GM19099 (cell line): ENCODE data around the gene NOL4L.

Experiments
- POLR2A ChIP-seq: IDR thresholded peaks from 3 replicates; pipeline ENCODE4 v1.6.1; 2011; ENCODE audit warnings: low read depth; ENCODE audit not compliant: insufficient read length; ENCODE audit errors: extremely low read depth

NOL4L gene, protein sequence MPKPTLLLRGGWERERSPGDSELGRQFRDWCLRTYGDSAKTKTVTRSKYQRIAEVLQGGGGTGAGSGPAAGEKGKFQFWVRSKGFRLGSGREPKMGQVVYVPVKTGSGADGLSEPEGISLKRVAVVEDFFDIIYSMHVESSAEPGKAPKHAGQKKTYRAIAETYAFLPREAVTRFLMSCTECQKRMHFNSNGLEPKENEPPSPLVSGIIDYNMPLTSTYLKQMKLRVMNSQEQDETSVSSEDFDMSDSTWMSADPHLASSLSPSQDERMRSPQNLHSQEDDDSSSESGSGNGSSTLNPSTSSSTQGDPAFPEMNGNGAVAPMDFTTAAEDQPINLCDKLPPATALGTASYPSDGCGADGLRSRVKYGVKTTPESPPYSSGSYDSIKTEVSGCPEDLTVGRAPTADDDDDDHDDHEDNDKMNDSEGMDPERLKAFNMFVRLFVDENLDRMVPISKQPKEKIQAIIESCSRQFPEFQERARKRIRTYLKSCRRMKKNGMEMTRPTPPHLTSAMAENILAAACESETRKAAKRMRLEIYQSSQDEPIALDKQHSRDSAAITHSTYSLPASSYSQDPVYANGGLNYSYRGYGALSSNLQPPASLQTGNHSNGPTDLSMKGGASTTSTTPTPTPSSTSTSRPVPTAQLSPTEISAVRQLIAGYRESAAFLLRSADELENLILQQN

GRCh38 chr20:32585011-32585585 lies at the start of gene NOL4L:
Gene NOL4L, minus strand, starts transcription at chr20:32585333. Its CDS starts 443 bp downstream, at chr20:32584890.
- TF ChIP-seq POLR2A = no peak

GRCh38 chr20:32634041-32634805 lies 49.1 kb upstream of the NOL4L start:
- no peak for TF ChIP-seq POLR2A

DNA sequence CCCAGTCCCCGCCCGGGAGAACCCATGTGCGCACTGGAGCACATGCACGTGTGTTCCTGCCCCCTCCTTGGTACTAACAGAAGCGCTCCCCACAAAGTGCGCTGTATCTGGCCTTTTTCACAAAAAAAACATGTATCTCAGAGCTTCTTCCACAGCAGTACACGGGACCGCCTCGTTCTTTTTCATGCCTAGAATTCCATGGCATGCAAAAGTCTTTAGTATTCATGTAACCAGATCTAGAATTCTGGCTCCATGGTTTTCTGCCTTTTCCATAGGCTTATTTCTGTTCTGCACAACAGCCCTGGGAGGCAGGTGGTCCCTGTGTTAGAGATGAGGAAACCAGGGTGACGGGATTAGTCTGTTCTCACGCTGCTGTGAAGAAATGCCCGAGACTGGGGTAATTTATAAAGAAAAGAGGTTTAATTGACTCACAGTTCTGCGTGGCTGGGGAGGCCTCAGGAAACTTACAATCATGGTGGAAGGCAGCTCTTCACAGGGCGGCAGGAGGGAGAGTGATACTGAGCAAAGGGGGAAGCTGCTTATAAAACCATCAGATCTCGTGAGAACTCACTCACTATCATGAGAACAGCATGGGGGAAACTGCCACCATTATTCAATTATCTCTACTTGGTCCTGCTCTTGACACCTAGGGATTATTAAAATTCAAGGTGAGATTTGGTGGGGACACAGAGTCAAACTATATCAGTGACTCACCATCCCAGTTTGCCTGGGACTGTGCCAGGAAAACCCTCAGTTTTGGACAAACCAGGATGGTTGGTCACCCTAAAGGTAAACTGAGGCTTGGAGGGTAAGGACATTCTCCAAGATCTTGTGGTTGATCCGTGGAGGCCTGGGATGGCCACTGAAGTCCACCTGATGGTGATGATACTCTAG lies 47.6 kb upstream of the NOL4L start:
- no peak for TF ChIP-seq POLR2A

DNA sequence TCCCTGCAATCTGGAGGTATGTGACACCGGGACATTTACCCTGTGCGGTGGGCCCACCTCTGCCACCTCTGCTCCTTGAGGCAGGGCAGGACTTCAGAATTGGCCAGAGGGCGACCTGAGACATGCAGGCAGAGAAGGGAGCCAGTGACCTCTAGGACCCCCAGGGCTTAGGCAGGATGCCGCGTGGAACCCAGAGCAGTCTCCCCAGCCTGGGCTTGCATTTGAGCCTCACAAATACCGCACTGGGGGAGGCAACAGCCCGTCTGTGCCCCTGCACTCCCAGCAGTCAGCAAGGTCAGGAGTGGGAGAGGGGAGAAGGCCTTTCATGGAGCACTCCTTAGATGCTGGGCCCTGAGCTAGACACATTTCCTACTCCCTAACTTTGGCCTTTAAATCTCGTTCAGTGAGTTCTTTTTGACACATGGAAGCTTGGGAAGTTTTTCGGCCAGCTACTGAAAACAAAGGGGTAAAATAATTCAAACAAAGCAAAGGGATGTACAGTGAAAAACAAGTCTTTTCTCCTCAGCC lies 46.9 kb upstream of the NOL4L start:
- no peak for TF ChIP-seq POLR2A

- no peak for TF ChIP-seq POLR2A
Measured at GRCh38 chr20:32629813-32630212, 44.7 kb upstream of the NOL4L start.

DNA sequence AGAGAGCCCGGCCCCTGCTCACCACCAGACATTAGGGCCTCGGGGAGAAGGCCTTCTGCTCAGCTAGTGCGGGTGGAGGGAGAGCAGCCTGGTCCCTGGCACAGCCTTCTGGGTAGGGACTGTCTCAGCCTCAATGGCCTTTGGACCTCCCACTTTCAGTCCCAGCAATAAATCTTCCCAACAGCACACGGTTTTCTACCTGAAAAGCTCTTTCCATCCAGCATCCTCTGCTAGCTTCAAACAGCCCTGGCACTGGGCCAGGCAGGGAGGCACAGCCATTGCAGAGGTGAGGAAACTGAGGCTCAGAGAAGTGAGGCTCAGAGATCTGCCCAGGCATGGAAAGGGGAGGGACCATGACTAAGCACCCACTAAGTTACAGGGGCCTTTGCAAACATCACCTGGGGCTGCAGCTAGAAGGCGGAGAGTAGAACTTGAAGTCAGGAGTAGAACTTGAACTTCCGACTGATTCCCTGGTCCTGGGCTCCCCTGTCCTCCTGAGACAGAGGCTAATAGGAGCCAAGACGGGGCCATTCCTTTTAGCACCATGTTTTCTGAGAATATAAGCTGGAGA lies 43.9 kb upstream of the NOL4L start:
- TF ChIP-seq POLR2A = no peak

GRCh38 chr20:32626859-32627636 lies 41.9 kb upstream of the NOL4L start:
- TF ChIP-seq POLR2A = no peak

DNA sequence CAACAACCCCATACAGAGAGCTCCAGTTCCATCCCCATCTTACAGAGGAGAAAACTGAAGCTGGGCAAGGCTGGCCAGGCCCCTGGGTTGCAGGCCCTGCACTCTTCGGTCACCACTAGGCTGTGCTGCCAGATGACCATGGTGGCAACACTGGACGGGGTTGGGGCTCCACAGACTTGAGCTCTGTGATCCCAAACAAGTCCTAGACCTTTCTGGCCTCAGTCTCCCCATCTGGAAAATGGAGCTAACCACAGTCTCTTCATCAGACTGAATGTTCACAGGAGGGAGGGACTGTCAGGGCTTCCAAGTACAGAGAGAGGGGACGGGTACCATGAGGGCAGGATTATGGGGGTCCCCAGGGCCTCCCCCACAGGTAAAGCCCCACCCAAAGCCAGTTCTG lies 41.3 kb upstream of the NOL4L start:
- TF ChIP-seq POLR2A = no peak

DNA sequence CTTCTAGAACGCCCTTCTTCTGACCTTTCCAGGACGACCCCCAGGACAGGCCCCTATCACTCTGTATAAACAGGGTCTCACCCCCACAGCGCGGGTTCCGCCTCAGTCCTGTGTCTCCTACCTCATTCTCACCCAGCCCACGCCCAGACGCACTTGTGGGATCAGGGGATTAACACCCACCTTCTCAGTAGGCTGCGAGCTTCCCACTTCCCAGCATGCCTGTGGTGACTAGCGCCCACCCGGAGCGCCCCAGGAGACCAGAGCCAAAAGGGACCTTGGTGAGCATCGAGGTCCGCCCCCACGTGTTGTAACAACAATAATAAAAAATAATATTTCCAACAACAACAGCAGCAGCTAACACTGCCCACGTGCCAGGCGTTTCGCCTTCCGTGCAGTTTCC lies 40.9 kb upstream of the NOL4L start:
- no peak for TF ChIP-seq POLR2A

DNA sequence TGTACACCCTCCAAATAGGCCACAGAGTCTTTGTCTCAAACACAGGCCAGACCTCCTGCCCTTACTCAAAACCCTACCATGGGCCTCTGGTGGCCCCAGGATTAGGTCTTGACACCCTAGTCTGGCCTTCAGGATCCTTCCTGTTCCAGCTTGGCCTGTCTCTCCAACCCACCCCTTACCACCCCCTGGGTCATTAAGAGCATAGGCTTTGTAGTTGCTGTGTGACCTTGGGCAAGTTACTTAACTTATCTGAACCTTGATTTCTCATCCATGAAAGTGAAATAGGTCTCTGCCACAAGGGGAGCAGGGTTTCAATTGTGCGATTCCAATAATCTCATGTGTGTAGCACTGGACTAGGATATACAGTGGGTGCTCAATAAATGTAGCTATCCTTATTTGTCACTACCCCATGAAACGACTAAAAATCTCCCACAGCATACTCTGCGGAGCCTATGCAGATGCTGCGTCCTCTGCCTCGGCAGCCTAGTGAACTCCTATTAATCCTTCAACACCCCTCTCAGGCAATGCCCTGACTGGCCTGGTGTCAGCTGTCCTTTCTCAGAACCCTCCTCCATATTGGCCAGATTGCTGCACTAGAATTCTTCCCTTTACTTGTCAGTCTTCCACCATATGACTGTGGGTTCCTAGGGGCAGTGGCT lies 39.7 kb upstream of the NOL4L start:
- no peak for TF ChIP-seq POLR2A

DNA sequence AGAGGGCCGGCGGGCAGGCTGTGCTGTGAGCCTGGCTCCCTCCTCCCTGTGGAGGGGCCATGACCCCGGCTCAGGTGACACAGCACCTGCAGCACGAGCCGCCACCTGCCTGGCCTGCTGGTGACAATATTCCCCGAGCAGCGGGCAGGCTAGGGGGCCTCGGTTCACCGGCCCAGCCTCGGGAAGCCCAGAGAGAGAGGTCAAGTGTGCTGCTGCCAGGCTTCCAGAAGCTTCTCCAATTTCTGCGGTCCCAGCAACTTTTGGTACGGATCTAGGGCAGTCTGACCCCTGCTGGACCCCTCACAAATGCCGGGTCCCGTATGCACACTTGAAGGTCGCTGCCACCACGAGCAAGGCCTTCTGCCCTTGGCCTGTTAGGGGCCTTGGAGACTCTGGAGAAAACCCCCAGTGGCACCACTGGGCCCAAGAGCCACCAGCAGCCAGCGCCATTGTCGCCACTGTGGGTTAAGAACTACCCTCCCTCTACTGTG lies 38.6 kb upstream of the NOL4L start:
- TF ChIP-seq POLR2A = no peak
